Astrocyte (in vitro differentiated cells and primary cell): ENCODE data around the gene ACVRL1. TPM values are rescaled to one million over a fixed set of nuclear protein-coding genes. Genes with fewer than 3 reads are reported as not detected.

ENCODE experiments used
- DNase-seq: peaks from one replicate; pipeline ENCODE4 v3.0.0-alpha.2; 2010; ENCODE audit warnings: low read depth
- FAIRE-seq: peaks from 2 replicates; lab custom pipeline; 2011; peaks lifted over from hg19 to GRCh38; lab: Jason Lieb, UNC
- H2AFZ ChIP-seq: 2 replicates; pipeline ENCODE4 v1.6.0; 2012; ENCODE audit warnings: low read depth, low read length, inconsistent platforms
- H3K27ac ChIP-seq: 2 replicates; pipeline ENCODE4 v1.5.1; 2011; ENCODE audit warnings: low read depth, low read length, inconsistent platforms
- H3K27me3 ChIP-seq: 2 replicates; pipeline ENCODE4 v1.6.0; 2011; ENCODE audit warnings: low read length, inconsistent platforms; ENCODE audit not compliant: insufficient read depth
- H3K36me3 ChIP-seq: 2 replicates; pipeline ENCODE4 v1.5.1; 2011; ENCODE audit warnings: low read length, inconsistent platforms; ENCODE audit not compliant: insufficient read depth
- H3K4me1 ChIP-seq: 2 replicates; pipeline ENCODE4 v1.5.1; 2011; ENCODE audit warnings: low read length, inconsistent platforms; ENCODE audit not compliant: insufficient read depth
- H3K4me2 ChIP-seq: 2 replicates; pipeline ENCODE4 v1.6.0; 2012; ENCODE audit warnings: low read length, inconsistent platforms
- H3K4me3 ChIP-seq: 2 replicates; pipeline ENCODE4 v1.5.1; 2011; ENCODE audit warnings: low read depth, mild to moderate bottlenecking, low read length, inconsistent platforms; ENCODE audit not compliant: insufficient read depth
- H3K79me2 ChIP-seq: 2 replicates; pipeline ENCODE4 v1.6.0; 2012; ENCODE audit warnings: mild to moderate bottlenecking, low read length, inconsistent platforms; ENCODE audit not compliant: insufficient read depth
- H3K9ac ChIP-seq: 2 replicates; pipeline ENCODE4 v1.6.0; 2012; ENCODE audit warnings: mild to moderate bottlenecking, low read length, inconsistent platforms
- H3K9me3 ChIP-seq: 2 replicates; pipeline ENCODE4 v1.5.1; 2012; ENCODE audit warnings: low read depth, mild to moderate bottlenecking, low read length, inconsistent platforms; ENCODE audit not compliant: insufficient read depth
- H4K20me1 ChIP-seq: 2 replicates; pipeline ENCODE4 v1.6.0; 2012; ENCODE audit warnings: low read length, inconsistent platforms; ENCODE audit not compliant: insufficient read depth
- H3K27ac Mint-ChIP-seq: one replicate; pipeline ENCODE4 v1.8.0; 2021; ENCODE audit warnings: mild to moderate bottlenecking, mixed read lengths; ENCODE audit not compliant: unreplicated experiment
- H3K27me3 Mint-ChIP-seq: one replicate; pipeline ENCODE4 v1.8.0; 2021; ENCODE audit warnings: low read depth, mixed read lengths; ENCODE audit not compliant: unreplicated experiment
- H3K36me3 Mint-ChIP-seq: one replicate; pipeline ENCODE4 v1.8.0; 2021; ENCODE audit warnings: low read depth, mixed read lengths; ENCODE audit not compliant: unreplicated experiment
- H3K4me1 Mint-ChIP-seq: one replicate; pipeline ENCODE4 v1.8.0; 2021; ENCODE audit warnings: low read depth, mixed read lengths; ENCODE audit not compliant: unreplicated experiment
- H3K4me3 Mint-ChIP-seq: one replicate; pipeline ENCODE4 v1.8.0; 2021; ENCODE audit warnings: mild to moderate bottlenecking, moderate library complexity, mixed read lengths; ENCODE audit not compliant: unreplicated experiment
- H3K9me3 Mint-ChIP-seq: one replicate; pipeline ENCODE4 v1.8.0; 2021; ENCODE audit warnings: mild to moderate bottlenecking, mixed read lengths; ENCODE audit not compliant: unreplicated experiment
- EZH2 ChIP-seq: IDR thresholded peaks from 2 replicates; pipeline ENCODE4 v1.6.1; 2012; ENCODE audit warnings: mild to moderate bottlenecking, low read length, inconsistent platforms; ENCODE audit not compliant: insufficient read depth
- total RNA-seq: library from RNA; stranded (reverse); gene quantifications from 2 replicates; pipeline ENCODE4 v1.2.1, GENCODE V29; 2021
- TF ChIP-seq, protein P1 (sequence below): IDR thresholded peaks from 2 replicates; pipeline ENCODE4 v1.5.1; 2011; ENCODE audit warnings: low read depth, mild to moderate bottlenecking, inconsistent platforms, low read length, moderate library complexity; ENCODE audit not compliant: insufficient read depth

ACVRL1 gene
- total RNA-seq, 1 donor from 2014 or later, result 0.95 TPM

DNA sequence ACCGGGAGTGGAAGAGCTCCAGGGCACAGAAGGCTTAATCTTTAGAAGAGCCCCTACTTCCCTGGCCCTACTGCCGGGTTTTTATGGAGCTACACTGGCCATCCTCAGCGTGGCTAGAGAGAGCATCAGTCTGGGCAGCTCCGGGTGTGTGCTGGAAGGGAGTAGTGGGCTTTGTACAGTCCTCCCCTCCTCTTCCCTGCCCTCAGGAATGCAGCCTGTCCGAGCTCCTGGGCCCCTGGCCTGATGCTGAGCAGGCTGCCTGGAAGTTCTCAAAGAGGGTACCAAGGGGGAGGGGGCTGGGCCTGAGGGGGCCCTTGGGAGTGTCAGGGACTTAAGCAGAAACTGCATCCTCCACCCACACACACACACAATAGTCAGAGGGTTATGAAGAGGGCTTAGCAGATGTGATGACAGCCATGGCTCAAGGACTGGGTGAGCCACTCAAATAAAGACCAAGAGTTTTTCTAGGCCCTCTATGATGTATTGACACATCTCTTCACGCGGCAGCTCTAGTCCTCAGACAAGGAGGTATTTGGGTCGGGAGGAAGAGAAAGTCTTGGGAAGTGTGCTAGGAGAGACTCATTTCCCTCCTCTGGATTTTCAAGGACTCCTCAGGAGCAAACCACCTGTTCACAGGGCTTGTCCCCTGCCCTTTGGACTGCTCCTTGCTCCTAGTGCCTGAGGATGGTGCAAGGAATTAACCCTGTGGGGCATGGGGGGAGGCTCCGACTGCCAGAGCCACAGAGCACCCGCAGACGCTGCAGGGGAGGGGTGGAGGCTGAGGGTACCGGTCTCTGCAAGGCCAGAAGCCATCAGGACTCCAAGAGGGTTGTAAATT, 42.3 kb upstream of the ACVRL1 start:
- H3K27me3 Mint-ChIP-seq, result peaks cover 48% of the 10 kb centered on the region
- Histone ChIP-seq H3K4me1 (peaks cover 26% of the 10 kb centered on the region), H3K4me2 (peak overlapping the region; percentile 84), H3K4me3 (no peak overlapping the region), H3K79me2 (no peaks in the 10 kb centered on the region), H2AFZ (peak overlapping the region; percentile 64), H3K27me3 (peaks cover 5% of the 10 kb centered on the region), H3K36me3 (no peaks in the 10 kb centered on the region), H3K27ac (no peak overlapping the region), H3K9me3 (no peaks in the 10 kb centered on the region), H3K9ac (peak overlapping the region; percentile 6), H4K20me1 (no peaks in the 10 kb centered on the region)
- DNase-seq (no peak), FAIRE-seq (no peak)
- TF ChIP-seq EZH2, result no peak
- TF ChIP-seq, protein P1, sequence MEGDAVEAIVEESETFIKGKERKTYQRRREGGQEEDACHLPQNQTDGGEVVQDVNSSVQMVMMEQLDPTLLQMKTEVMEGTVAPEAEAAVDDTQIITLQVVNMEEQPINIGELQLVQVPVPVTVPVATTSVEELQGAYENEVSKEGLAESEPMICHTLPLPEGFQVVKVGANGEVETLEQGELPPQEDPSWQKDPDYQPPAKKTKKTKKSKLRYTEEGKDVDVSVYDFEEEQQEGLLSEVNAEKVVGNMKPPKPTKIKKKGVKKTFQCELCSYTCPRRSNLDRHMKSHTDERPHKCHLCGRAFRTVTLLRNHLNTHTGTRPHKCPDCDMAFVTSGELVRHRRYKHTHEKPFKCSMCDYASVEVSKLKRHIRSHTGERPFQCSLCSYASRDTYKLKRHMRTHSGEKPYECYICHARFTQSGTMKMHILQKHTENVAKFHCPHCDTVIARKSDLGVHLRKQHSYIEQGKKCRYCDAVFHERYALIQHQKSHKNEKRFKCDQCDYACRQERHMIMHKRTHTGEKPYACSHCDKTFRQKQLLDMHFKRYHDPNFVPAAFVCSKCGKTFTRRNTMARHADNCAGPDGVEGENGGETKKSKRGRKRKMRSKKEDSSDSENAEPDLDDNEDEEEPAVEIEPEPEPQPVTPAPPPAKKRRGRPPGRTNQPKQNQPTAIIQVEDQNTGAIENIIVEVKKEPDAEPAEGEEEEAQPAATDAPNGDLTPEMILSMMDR, result no peak
- H3K27ac Mint-ChIP-seq, result no peak overlapping the region
- H3K36me3 Mint-ChIP-seq, result no peaks in the 10 kb centered on the region
- peaks cover 18% of the 10 kb centered on the region for H3K4me1 Mint-ChIP-seq
- no peaks in the 10 kb centered on the region for H3K9me3 Mint-ChIP-seq
- peak overlapping the region; percentile 76 for H3K4me3 Mint-ChIP-seq

DNA sequence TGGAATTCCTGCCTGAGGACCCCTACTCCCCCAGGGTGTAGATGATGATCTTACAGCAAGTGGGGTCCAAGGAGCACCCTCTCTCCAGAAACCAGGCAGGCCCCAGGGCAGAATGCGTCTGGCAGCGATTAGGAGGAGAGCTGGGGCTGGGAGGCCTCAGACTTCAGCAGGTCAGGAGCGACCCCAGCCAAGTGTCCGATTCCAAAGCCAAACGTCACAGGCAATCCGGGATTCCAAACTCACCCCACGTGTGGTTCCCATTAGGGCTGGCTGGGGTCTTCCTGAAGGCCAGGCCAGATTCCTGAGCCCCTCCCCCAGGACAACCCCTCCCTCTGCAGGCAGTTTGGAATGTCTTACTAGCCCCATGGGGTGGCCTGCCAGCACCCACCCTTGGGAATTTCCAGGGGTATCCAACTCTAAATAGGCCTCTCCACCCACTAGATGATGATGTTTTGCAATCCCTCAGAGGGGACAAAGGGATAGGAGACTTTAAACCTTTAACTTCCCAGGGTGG, 41.5 kb upstream of the ACVRL1 start:
- Histone ChIP-seq H3K27me3 (peaks cover 7% of the 10 kb centered on the region), H3K79me2 (no peaks in the 10 kb centered on the region), H3K4me3 (no peak overlapping the region), H3K27ac (no peak overlapping the region), H3K4me1 (peaks cover 26% of the 10 kb centered on the region), H4K20me1 (no peaks in the 10 kb centered on the region), H3K9me3 (no peaks in the 10 kb centered on the region), H3K4me2 (no peak overlapping the region), H3K36me3 (no peaks in the 10 kb centered on the region), H3K9ac (no peak overlapping the region), H2AFZ (no peak overlapping the region)
- H3K4me1 Mint-ChIP-seq, result peaks cover 23% of the 10 kb centered on the region
- H3K9me3 Mint-ChIP-seq, result no peaks in the 10 kb centered on the region
- TF ChIP-seq, protein P1, result no peak
- no peak for TF ChIP-seq EZH2
- H3K36me3 Mint-ChIP-seq, result no peaks in the 10 kb centered on the region
- peaks cover 55% of the 10 kb centered on the region for H3K27me3 Mint-ChIP-seq
- FAIRE-seq, result no peak
- no peak for DNase-seq
- H3K27ac Mint-ChIP-seq, result no peak overlapping the region
- no peak overlapping the region for H3K4me3 Mint-ChIP-seq

DNA sequence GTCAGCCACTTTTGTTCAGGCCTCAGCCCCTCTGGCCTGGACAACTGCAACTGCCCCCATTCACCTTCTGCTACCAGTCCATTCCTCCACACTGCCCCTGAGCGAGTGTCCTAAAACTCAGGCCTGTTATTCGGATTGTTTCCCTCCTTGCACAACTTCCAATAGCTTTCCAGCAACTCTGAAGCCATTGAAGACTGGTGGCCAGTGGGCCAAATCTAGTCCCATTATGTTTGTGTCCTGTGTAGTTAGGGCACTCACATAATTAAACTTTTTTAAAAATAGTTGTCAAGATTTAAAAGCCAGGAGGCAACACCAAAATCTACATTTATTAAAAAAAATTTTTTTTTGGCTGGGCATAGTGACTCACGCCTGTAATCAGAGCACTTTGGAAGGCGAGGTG, 41.0 kb upstream of the ACVRL1 start:
- Histone ChIP-seq H3K9ac (no peak overlapping the region), H3K9me3 (no peaks in the 10 kb centered on the region), H3K36me3 (no peaks in the 10 kb centered on the region), H3K79me2 (no peaks in the 10 kb centered on the region), H3K4me1 (peaks cover 26% of the 10 kb centered on the region), H2AFZ (no peak overlapping the region), H4K20me1 (no peaks in the 10 kb centered on the region), H3K27ac (no peak overlapping the region), H3K4me2 (no peak overlapping the region), H3K4me3 (no peak overlapping the region), H3K27me3 (peaks cover 7% of the 10 kb centered on the region)
- no peak for TF ChIP-seq EZH2
- TF ChIP-seq, protein P1, result no peak
- H3K4me1 Mint-ChIP-seq, result peaks cover 23% of the 10 kb centered on the region
- H3K27me3 Mint-ChIP-seq, result peaks cover 52% of the 10 kb centered on the region
- H3K9me3 Mint-ChIP-seq, result no peaks in the 10 kb centered on the region
- no peaks in the 10 kb centered on the region for H3K36me3 Mint-ChIP-seq
- FAIRE-seq (no peak), DNase-seq (no peak)
- H3K4me3 Mint-ChIP-seq, result no peak overlapping the region
- no peak overlapping the region for H3K27ac Mint-ChIP-seq
